AG08396 (cell line): ENCODE data around the gene MALRD1.

ENCODE experiments used
- DNase-seq: peaks from one replicate; pipeline ENCODE4 v3.0.0; 2012; ENCODE audit warnings: low spot score, mixed read lengths

The MALRD1 gene

GRCh38 chr10:19652750-19653149 lies 604.1 kb downstream of the MALRD1 start:
- no peak for DNase-seq

DNA sequence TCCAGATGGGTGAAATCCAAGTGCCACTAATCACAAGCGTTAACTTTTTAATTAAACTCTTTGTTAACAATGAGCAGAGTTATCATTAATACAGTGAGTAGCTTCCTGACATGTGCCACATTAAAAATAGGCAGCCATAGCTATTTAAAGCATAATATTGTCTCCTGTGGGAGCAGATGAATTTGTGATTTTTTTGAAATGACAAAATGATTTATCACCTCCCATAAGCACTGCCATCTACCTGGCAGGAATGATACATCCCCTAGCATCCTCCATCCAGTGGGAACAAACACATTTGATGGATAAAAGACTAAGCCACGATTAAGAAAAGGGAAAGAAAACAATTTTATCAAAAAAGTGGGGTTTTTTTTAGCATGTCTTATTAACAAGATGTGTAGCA lies 605.3 kb downstream of the MALRD1 start:
- DNase-seq = no peak

DNA sequence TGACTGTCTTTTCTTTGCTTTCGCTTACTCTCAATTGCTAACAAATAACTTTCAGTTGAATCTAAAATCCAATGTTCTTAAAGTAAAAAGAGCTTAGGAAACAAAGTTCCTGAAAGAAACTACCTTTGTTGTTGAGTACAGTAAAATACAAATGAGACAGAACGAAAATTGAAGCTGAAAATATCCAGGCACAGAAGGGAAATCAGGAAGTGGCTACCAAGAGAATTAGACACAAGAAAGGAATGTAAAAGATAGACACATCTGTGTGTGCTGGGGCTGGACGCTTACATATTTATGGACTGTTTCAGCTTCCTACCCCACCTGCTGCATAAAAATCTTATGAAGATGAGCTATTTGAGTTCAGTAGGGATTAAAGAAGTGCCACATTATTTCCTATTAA lies 606.0 kb downstream of the MALRD1 start:
- peak; percentile 18 for DNase-seq

DNA sequence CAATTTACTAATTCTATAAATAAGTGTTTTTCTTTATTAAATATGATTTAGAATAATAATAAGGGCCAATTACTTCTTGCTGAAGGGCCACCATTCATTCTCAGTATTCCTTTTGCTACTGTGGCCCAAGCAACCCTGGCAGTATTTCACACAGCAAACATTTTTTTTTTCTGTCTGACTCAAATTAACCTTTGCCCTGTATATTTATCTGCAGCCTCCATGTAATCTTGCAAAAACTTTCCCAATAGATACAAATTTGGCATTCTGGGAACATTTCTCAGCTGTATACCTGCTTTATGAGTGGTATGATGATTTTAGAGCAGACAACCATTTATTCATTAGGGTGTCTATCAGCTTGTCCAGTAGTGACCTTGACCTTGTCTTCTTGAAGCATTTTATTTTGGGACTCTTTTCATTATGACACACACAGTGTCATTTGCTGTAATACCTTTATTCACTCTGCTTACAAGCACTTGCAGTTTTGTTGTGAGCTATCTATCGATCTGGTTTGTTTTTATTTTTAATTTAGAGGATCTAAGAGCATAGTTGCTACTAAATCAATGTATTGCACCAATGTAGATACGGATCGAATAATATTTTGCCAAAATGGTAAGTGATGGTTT lies 607.9 kb downstream of the MALRD1 start:
- no peak for DNase-seq

DNA sequence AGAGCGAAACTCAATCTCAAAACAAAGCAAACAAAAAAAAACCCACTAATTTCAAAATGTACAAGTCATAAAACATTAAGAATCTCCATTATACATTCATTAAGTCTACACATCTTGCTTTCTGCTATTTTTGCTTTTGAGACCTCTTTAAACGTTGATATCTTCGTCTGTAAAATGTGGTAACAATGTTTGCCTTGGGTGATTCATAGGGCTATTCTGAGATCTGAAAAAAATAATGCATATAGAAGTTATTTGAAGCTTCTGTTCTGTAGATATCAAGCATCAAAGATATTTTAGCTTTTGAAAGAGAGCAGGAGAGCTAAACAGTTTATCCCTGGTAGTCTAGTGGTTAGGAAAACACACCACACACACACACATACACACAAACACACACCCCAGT lies 609.5 kb downstream of the MALRD1 start:
- DNase-seq = no peak

- no peak for DNase-seq
Measured at GRCh38 chr10:19658622-19659233, 610.1 kb downstream of the MALRD1 start.

DNA sequence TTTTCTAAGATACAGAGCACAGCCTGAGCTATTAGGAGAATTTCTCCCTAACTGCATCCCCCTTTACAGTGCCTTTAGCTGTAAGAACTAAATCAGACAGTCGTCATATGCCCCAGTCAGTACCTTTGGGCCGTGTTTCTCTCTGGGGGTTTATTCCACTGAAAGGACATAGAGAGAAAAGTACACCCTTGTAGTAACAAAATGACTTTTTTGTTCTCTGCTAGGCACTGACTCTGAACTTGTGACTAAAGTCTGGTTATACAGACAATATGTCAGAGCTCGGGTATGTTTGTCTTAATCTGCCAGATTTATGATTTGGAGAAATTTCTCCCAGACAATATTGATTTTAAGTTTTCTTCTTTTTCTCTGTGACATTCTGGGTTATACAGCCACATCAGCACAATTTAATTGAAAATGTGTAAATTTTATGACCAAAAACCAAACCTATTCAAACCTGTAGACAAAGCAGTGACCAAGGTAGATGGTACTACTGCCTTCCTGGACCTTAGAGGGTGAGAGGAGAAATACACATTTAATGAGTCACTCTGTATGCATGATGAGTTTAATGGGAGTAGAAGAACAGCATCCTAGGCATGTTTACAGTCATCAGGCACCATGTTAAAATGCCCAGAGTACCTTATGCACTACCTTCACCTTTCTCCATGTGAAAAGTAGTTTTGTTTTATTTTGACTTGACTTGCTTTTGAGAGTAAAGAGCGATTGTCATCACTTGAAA lies 611.5 kb downstream of the MALRD1 start:
- DNase-seq = peak; percentile 5

- no peak for DNase-seq
Measured at GRCh38 chr10:19663344-19663743, 614.7 kb downstream of the MALRD1 start.

GRCh38 chr10:19668116-19668515 lies 619.5 kb downstream of the MALRD1 start:
- DNase-seq = no peak

- DNase-seq = no peak
Measured at GRCh38 chr10:19676063-19676462, 627.5 kb downstream of the MALRD1 start.

GRCh38 chr10:19683356-19683755 lies 634.8 kb downstream of the MALRD1 start:
- no peak for DNase-seq

- no peak for DNase-seq
Measured at GRCh38 chr10:19683960-19684359, 635.4 kb downstream of the MALRD1 start.

GRCh38 chr10:19688344-19688743 lies 639.7 kb downstream of the MALRD1 start:
- DNase-seq = no peak

GRCh38 chr10:19689231-19689630 lies 640.6 kb downstream of the MALRD1 start:
- DNase-seq = no peak

GRCh38 chr10:19699299-19699698 lies 650.7 kb downstream of the MALRD1 start:
- DNase-seq = no peak

DNA sequence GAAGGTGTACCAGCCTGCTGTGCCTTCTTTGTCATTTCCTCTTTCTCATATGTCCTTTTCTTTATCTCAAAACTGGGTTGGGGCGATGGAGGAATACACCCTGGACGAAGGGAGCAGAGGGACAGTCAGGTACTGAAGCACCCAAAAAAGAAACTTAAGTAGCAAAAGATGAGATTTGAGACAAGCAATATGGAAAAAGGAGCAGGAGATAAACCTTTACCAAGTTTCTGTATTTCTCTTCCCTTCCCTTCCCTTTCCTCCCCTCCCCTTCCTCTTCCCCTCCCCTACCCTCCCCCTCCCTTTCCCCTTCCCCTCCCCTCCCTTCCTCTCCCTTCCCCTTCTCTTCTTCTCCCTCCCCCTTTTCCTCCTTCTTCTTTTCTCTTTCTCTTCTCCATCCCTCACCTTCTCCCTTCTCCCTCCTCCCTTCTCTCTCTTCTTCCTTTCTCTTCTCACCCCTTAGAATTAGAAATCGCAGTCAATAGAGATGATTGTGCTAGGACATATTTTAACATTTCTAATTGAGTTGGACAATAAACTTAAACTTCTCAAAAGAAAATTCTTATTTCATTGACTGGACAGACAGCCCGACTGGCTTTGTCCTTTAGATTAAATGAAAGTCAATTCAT lies 652.9 kb downstream of the MALRD1 start:
- DNase-seq = no peak

- DNase-seq = peak; percentile 15
Measured at GRCh38 chr10:19702215-19702614, 653.6 kb downstream of the MALRD1 start.

GRCh38 chr10:19704544-19704943 lies 655.9 kb downstream of the MALRD1 start:
- DNase-seq = no peak

GRCh38 chr10:19705250-19705649 lies 656.6 kb downstream of the MALRD1 start:
- no peak for DNase-seq

DNA sequence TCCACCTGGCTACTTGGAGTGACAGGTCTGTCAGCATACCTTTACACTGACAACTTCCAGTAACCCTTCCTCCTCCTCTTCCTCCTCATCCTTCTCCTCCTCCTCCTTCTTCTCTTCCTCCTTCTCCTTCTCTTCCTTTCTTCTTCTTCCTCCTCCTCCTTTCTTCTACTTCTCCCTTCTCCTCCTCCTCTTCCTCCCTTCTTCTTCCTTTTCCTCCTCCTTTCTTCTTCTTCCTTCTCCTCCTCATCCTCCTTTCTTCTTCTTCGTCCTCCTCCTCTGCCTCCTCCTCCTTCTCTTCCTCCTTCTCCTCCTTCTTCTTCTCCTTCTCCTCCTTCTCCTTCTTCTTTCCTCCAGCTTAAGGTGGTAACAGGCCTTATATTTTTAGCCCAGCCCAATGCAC lies 658.3 kb downstream of the MALRD1 start:
- DNase-seq = no peak

GRCh38 chr10:19707376-19707775 lies 658.8 kb downstream of the MALRD1 start:
- no peak for DNase-seq

DNA sequence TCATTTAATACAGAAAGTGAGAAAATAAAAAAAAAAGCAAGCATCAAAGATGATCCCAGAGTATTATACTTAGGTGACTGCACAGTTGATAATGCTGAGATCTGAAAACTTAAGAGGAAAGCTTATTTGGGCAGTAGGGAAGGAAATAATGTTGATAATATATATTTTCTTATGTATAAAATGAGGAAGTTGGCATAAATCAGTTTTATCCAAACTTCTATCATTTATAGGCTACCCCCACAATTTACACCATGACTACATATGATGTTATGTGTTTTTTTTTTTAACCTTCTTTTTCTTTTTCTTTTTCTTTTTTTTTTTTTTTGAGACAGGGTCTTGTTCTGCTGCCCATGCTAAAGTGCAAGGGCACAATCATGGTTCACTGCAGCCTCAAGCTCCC lies 659.4 kb downstream of the MALRD1 start:
- DNase-seq = no peak

DNA sequence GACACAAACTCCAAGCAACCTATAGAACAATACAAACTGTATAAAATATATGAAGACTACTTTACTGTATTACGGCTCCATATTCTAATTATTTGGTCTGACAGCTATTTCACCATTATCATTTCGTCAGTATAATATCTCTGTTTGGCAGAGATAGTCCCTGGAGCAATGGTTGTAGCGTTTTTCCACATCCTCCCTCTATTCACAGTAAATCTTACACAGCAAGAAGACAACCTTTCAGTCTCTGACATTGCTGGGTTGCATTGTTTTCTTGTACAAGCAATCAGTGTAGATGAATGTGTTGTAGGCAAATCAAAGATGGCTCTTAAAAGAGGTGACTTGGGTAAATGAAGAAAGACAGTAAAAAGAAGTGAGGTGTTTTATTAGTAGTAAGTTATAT lies 662.0 kb downstream of the MALRD1 start:
- DNase-seq = no peak
